H1 (cell line): Measurements from ENCODE around the gene USP36. TPM values are rescaled to one million over a fixed set of nuclear protein-coding genes. Genes with fewer than 3 reads are reported as not detected.

Experiments used
- CTCF ChIA-PET: fragments of 300-600 bp; sonication (Branson Sonifier 250); formaldehyde crosslinking; loops from one replicate; lab custom pipeline; 2021; ENCODE audit not compliant: partially characterized antibody; lab: Charles Lee
- POLR2A ChIA-PET: fragments of 300-600 bp; sonication (Branson Sonifier 250); formaldehyde crosslinking; loops from one replicate; lab custom pipeline; 2021; ENCODE audit warnings: inconsistent platforms; ENCODE audit not compliant: partially characterized antibody; lab: Charles Lee
- DNase-seq, 2 experiments: peaks; one replicate each; pipeline versions ENCODE4 v3.0.0 to v3.0.0-alpha.2; 2010 to 2022; ENCODE audit warnings: low spot score in 2 of 2, low read depth in 1 of 2, mixed read lengths in 1 of 2
- FAIRE-seq: peaks from 2 replicates; lab custom pipeline; 2011; peaks lifted over from hg19 to GRCh38; lab: Jason Lieb, UNC
- H2AFZ ChIP-seq: 2 replicates; pipeline ENCODE4 v1.8.1; 2012; ENCODE audit warnings: low read length, inconsistent platforms
- H2AK5ac ChIP-seq: 2 replicates; pipeline ENCODE4 v1.6.1; 2013; ENCODE audit warnings: low read depth, low read length
- H2BK120ac ChIP-seq: replicated peaks from 2 replicates; pipeline ENCODE3; 2013; ENCODE audit warnings: low read depth, low read length, inconsistent platforms
- H2BK12ac ChIP-seq: 2 replicates; pipeline ENCODE4 v1.6.1; 2013; ENCODE audit warnings: low read depth, low read length
- H2BK15ac ChIP-seq: 2 replicates; pipeline ENCODE4 v1.6.1; 2013; ENCODE audit warnings: low read length
- H2BK20ac ChIP-seq: 2 replicates; pipeline ENCODE4 v1.6.1; 2013; ENCODE audit warnings: low read length
- H2BK5ac ChIP-seq: 2 replicates; pipeline ENCODE4 v1.6.1; 2013; ENCODE audit warnings: low read depth, low read length
- H3K14ac ChIP-seq: 2 replicates; pipeline ENCODE4 v1.6.1; 2013; ENCODE audit warnings: inconsistent platforms; ENCODE audit not compliant: insufficient read length
- H3K18ac ChIP-seq: 2 replicates; pipeline ENCODE4 v1.6.1; 2013; ENCODE audit warnings: low read length; ENCODE audit errors: extremely low read depth
- H3K23ac ChIP-seq: 2 replicates; pipeline ENCODE4 v1.6.1; 2013; ENCODE audit warnings: inconsistent platforms; ENCODE audit not compliant: insufficient read length
- H3K23me2 ChIP-seq: 2 replicates; pipeline ENCODE4 v1.6.1; 2013; ENCODE audit warnings: low read depth, low read length
- H3K27ac ChIP-seq: 2 replicates; pipeline ENCODE4 v1.6.1; 2011; ENCODE audit warnings: low read depth, low read length, inconsistent platforms
- H3K27me3 ChIP-seq, 4 experiments: replicated peaks in 1 of 4; 1 replicate in 1 of 4; 2 replicates in 3 of 4; pipeline versions ENCODE4 v1.6.1 to v1.8.1; 2011 to 2013; ENCODE audit warnings: low read length in 3 of 4, mild to moderate bottlenecking in 3 of 4, inconsistent platforms in 2 of 4, mixed read lengths in 2 of 4, moderate library complexity in 1 of 4; ENCODE audit not compliant: control insufficient read depth in 3 of 4, insufficient read depth in 3 of 4; ENCODE audit errors: extremely low read depth in 1 of 4
- H3K36me3 ChIP-seq, 4 experiments: 2 replicates each; pipeline versions ENCODE4 v1.6.1 to v1.8.1; 2011 to 2013; ENCODE audit warnings: mild to moderate bottlenecking in 4 of 4, low read length in 3 of 4, moderate library complexity in 2 of 4, control low read depth in 1 of 4, inconsistent platforms in 1 of 4; ENCODE audit not compliant: insufficient read depth in 4 of 4, control insufficient read depth in 2 of 4
- H3K4ac ChIP-seq: replicated peaks from 2 replicates; pipeline ENCODE3; 2013; ENCODE audit warnings: low read length, low read depth, mixed read lengths, inconsistent platforms; ENCODE audit not compliant: insufficient read length
- H3K4me1 ChIP-seq, 4 experiments: replicated peaks in 1 of 4; 1 replicate in 1 of 4; 2 replicates in 3 of 4; pipeline versions ENCODE4 v1.6.1 to v1.8.1; 2011 to 2013; ENCODE audit warnings: low read length in 3 of 4, inconsistent platforms in 2 of 4, mixed read lengths in 1 of 4; ENCODE audit not compliant: insufficient read depth in 4 of 4, control insufficient read depth in 3 of 4
- H3K4me2 ChIP-seq, 2 experiments: 2 replicates each; pipeline versions ENCODE4 v1.6.1 to v1.8.1; 2011 to 2013; ENCODE audit warnings: low read depth in 2 of 2, low read length in 2 of 2, control low read depth in 1 of 2, inconsistent platforms in 1 of 2, mild to moderate bottlenecking in 1 of 2; ENCODE audit not compliant: insufficient read depth in 1 of 2
- H3K4me3 ChIP-seq, 4 experiments: fragments of 200-600, 300-600 bp in 1 of 4; sonication (generic), shearing (Covaris generic), sonication (Bioruptor Twin) in 1 of 4; 2 replicates each; pipeline versions ENCODE4 v1.5.1 to v1.8.1; 2011 to 2016; ENCODE audit warnings: low read length in 4 of 4, low read depth in 3 of 4, control low read depth in 2 of 4, inconsistent platforms in 2 of 4, mild to moderate bottlenecking in 2 of 4, mixed read lengths in 1 of 4, moderate library complexity in 1 of 4; ENCODE audit not compliant: insufficient read depth in 2 of 4; ENCODE audit errors: extremely low read depth in 1 of 4
- H3K56ac ChIP-seq: replicated peaks from 2 replicates; pipeline ENCODE3; 2013; ENCODE audit warnings: low read depth, mild to moderate bottlenecking, mixed read lengths, low read length, inconsistent platforms; ENCODE audit not compliant: insufficient read length
- H3K79me1 ChIP-seq: 2 replicates; pipeline ENCODE4 v1.6.1; 2013; ENCODE audit warnings: low read depth, low read length, control low read depth
- H3K79me2 ChIP-seq, 2 experiments: 2 replicates each; pipeline versions ENCODE4 v1.6.1 to v1.8.1; 2012 to 2013; ENCODE audit warnings: low read length in 2 of 2, mild to moderate bottlenecking in 2 of 2, inconsistent platforms in 1 of 2; ENCODE audit not compliant: insufficient read depth in 2 of 2, control insufficient read depth in 1 of 2
- H3K9ac ChIP-seq, 4 experiments: replicated peaks in 1 of 4; 1 replicate in 1 of 4; 2 replicates in 3 of 4; pipeline versions ENCODE4 v1.6.1 to v1.8.1; 2011 to 2013; ENCODE audit warnings: low read depth in 3 of 4, low read length in 3 of 4, control low read depth in 2 of 4, mild to moderate bottlenecking in 2 of 4, moderate library complexity in 2 of 4, inconsistent platforms in 1 of 4; ENCODE audit errors: extremely low read depth in 1 of 4
- H3K9me3 ChIP-seq, 2 experiments: 2 replicates each; pipeline versions ENCODE4 v1.6.1 to v1.8.1; 2012 to 2013; ENCODE audit warnings: mild to moderate bottlenecking in 2 of 2, moderate library complexity in 2 of 2, control low read depth in 1 of 2, inconsistent platforms in 1 of 2, low read depth in 1 of 2, low read length in 1 of 2, mixed read lengths in 1 of 2; ENCODE audit not compliant: insufficient read depth in 2 of 2
- H4K20me1 ChIP-seq, 2 experiments: replicated peaks in 1 of 2; 2 replicates each; pipeline versions ENCODE3 to v1.8.1; 2011 to 2013; ENCODE audit warnings: inconsistent platforms in 2 of 2, low read length in 2 of 2, mild to moderate bottlenecking in 1 of 2; ENCODE audit not compliant: insufficient read depth in 2 of 2, control insufficient read depth in 1 of 2
- H4K5ac ChIP-seq: 2 replicates; pipeline ENCODE4 v1.6.1; 2013; ENCODE audit warnings: low read length, low read depth, mixed read lengths, inconsistent platforms; ENCODE audit not compliant: insufficient read length
- H4K8ac ChIP-seq: 2 replicates; pipeline ENCODE4 v1.8.0; 2013; ENCODE audit warnings: mild to moderate bottlenecking, moderate library complexity, low read length, inconsistent platforms; ENCODE audit not compliant: insufficient read depth; ENCODE audit errors: extremely low read depth
- H4K91ac ChIP-seq: replicated peaks from 2 replicates; pipeline ENCODE3; 2013; ENCODE audit warnings: low read length, mixed read lengths, inconsistent platforms; ENCODE audit not compliant: insufficient read length
- RFX5 ChIP-seq: IDR thresholded peaks from 2 replicates; pipeline ENCODE4 v1.6.1; 2011; ENCODE audit warnings: low read depth, low read length, improper control_type of control experiment, borderline replicate concordance
- RXRA ChIP-seq: IDR thresholded peaks from 2 replicates; pipeline ENCODE4 v1.6.1; 2011; ENCODE audit warnings: low read depth, mild to moderate bottlenecking, low read length, moderate library complexity; ENCODE audit not compliant: insufficient read depth
- TAF1 ChIP-seq: IDR thresholded peaks from 2 replicates; pipeline ENCODE4 v1.6.1; 2011; ENCODE audit warnings: mild to moderate bottlenecking, low read depth, low read length
- TBP ChIP-seq: IDR thresholded peaks from 2 replicates; pipeline ENCODE4 v1.6.1; 2011; ENCODE audit warnings: low read depth, low read length, improper control_type of control experiment
- WGBS, 2 experiments: shearing (Covaris generic) in 1 of 2; methylation state at CpG; one replicate each; pipeline versions ENCODE4 v1.1.6 to v1.1.7; 2013 to 2015; ENCODE audit warnings: low lambda C conversion rate in 2 of 2, mixed read lengths in 2 of 2, inconsistent platforms in 1 of 2, low coverage in 1 of 2, missing lambda C conversion rate in 1 of 2; ENCODE audit not compliant: insufficient replicate concordance in 2 of 2, insufficient coverage in 1 of 2, insufficient read length in 1 of 2; ENCODE audit errors: extremely low coverage in 1 of 2, missing lambda C conversion rate in 1 of 2; 5-methylcytosine and 5-hydroxymethylcytosine counted together
- polyA plus RNA-seq, 7 experiments: library from polyadenylated mRNA; depleted of rRNA in 3 of 7; stranded (reverse) in 5 of 7; unstranded in 2 of 7; fragments of >200 nt in 5 of 7; fragments of 200-250 nt in 2 of 7; gene quantifications; 1 replicate in 5 of 7; 2 replicates in 1 of 7; 4 replicates in 1 of 7; pipeline versions ENCODE4 v1.2.1 to v1.2.3, GENCODE V29; 2011 to 2013; ENCODE audit warnings: missing spikeins in 2 of 7, mixed read lengths in 2 of 7
- total RNA-seq: library from RNA; stranded (reverse); fragmentation: NEBNext Ultra II Directional; extraction: Animal tissue kit (Norgen Biotek cat#: 25700); gene quantifications from 2 replicates; pipeline ENCODE4 v1.2.1, GENCODE V29; 2021

Gene USP36
- total and polyA plus RNA-seq, 2 of the 8 experiments (the other 6 are each of a cell fraction or from before 2014, with no cell fraction given): 40.7 to 67.7 TPM

- Histone ChIP-seq H3K18ac (no peak overlapping the region), H3K4ac (no peak overlapping the region), H2AFZ (no peak overlapping the region), H3K56ac (no peak overlapping the region), H3K79me2 (no peaks in the 10 kb centered on the region), H4K5ac (no peak overlapping the region), H4K8ac (no peak overlapping the region), H3K14ac (no peak overlapping the region), H3K27ac (no peak overlapping the region), H3K9ac (no peak overlapping the region), H3K4me1 (no peaks in the 10 kb centered on the region; a peak in 1 of 7 replicates), H2AK5ac (no peak overlapping the region), H2BK5ac (no peak overlapping the region), H3K79me1 (no peaks in the 10 kb centered on the region), H4K20me1 (no peaks in the 10 kb centered on the region), H3K4me3 (no peak overlapping the region), H3K23me2 (peaks cover 3% of the 10 kb centered on the region), H3K23ac (no peak overlapping the region), H3K36me3 (peaks cover 0 to 10% (median 0%) of the 10 kb centered on the region in 4 experiments; a peak in 1 of 8 replicates), H4K91ac (no peak overlapping the region), H2BK20ac (no peak overlapping the region), H2BK15ac (no peak overlapping the region), H2BK120ac (no peak overlapping the region), H2BK12ac (no peak overlapping the region), H3K27me3 (no peaks in the 10 kb centered on the region; a peak in 1 of 7 replicates), H3K4me2 (no peak overlapping the region), H3K9me3 (no peaks in the 10 kb centered on the region)
- TF ChIP-seq RFX5 (no peak), TAF1 (no peak), TBP (no peak), RXRA (no peak)
- ChIA-PET CTCF (interaction anchor here (0.6 kb wide), 2 partner anchors 32 to 97 kb away, joined by 3 to 5 read pairs; no protein-coding TSS in a partner anchor), POLR2A (interaction anchor here (1.4 kb wide), 1 partner anchor 11 kb away, joined by 6 read pairs; no protein-coding TSS in a partner anchor)
- FAIRE-seq: no peak
- no peak for DNase-seq
- WGBS, 2 experiments: 92% methylated on average over 7 of the region's 7 CpGs; no CpG with 5 or more reads in 1 of the 2 experiments
Measured at GRCh38 chr17:78787444-78787843, 53.2 kb downstream of the USP36 start.
